GM13977 (cell line): ENCODE measurements around the gene NOX1.

ENCODE experiments used
- DNase-seq: peaks from one replicate; pipeline ENCODE4 v3.0.0; 2012; ENCODE audit warnings: low spot score
- CTCF ChIP-seq: IDR thresholded peaks from 2 replicates; pipeline ENCODE4 v1.5.1; 2012; ENCODE audit warnings: mild to moderate bottlenecking, control low read depth; ENCODE audit not compliant: insufficient read depth; ENCODE audit errors: extremely low read depth, missing control alignments
- in situ Hi-C: fragments of 300-500 bp; cut with MboI; formaldehyde crosslinking; loops from one replicate; pipeline ENCODE4 v1.12.0; 2022; ENCODE audit warnings: low sequenced_read_pairs, low pct_unique_long_range_greater_than_20kb, mixed read lengths, inconsistent platforms; ENCODE audit not compliant: unreplicated experiment

NOX1 gene

GRCh38 chrX:100874325-100874724 lies at the start of gene NOX1:
Gene NOX1, minus strand, starts transcription at chrX:100874359. Its CDS starts 220 bp downstream, at chrX:100874139.
- in situ Hi-C loops = no loop called here
- no peak for DNase-seq
- no peak for TF ChIP-seq CTCF

- TF ChIP-seq CTCF = no peak
Observed at GRCh38 chrX:100915562-100915961, 41.4 kb upstream of the NOX1 start.

GRCh38 chrX:100913111-100913510 lies 39.0 kb upstream of the NOX1 start:
- TF ChIP-seq CTCF = no peak
- no peak for DNase-seq
- in situ Hi-C loops = no loop called here

More at GRCh38 chrX:100915562-100915961, 41.4 kb upstream of the NOX1 start:
- in situ Hi-C loops = no loop called here
- no peak for DNase-seq

- in situ Hi-C loops = no loop called here
- no peak for TF ChIP-seq CTCF
- DNase-seq = no peak
Observed at GRCh38 chrX:100911731-100912130, 37.6 kb upstream of the NOX1 start.

- in situ Hi-C loops = no loop called here
- TF ChIP-seq CTCF = no peak
- no peak for DNase-seq
Observed at GRCh38 chrX:100905620-100906019, 31.5 kb upstream of the NOX1 start.

- in situ Hi-C loops = no loop called here
- TF ChIP-seq CTCF = no peak
- no peak for DNase-seq
Observed at GRCh38 chrX:100904433-100904832, 30.3 kb upstream of the NOX1 start.
